Diencephalon (tissue), 1 donor: ENCODE data around the gene RINT1. TPM values are rescaled to one million over a fixed set of nuclear protein-coding genes. Genes with fewer than 3 reads are reported as not detected.

Experiments
- total RNA-seq: library from RNA; depleted of rRNA; stranded (reverse); fragments of >200 nt; gene quantifications from one replicate; pipeline ENCODE4 v1.2.3, GENCODE V29; 2014

RINT1 gene
- total RNA-seq: 20.5 TPM

GRCh38 chr7:105531792-105532671, at the start of gene RINT1:
TSS of gene RINT1 (plus strand) at chr7:105532201. CDS start at chr7:105532316, 115 bp downstream.

DNA sequence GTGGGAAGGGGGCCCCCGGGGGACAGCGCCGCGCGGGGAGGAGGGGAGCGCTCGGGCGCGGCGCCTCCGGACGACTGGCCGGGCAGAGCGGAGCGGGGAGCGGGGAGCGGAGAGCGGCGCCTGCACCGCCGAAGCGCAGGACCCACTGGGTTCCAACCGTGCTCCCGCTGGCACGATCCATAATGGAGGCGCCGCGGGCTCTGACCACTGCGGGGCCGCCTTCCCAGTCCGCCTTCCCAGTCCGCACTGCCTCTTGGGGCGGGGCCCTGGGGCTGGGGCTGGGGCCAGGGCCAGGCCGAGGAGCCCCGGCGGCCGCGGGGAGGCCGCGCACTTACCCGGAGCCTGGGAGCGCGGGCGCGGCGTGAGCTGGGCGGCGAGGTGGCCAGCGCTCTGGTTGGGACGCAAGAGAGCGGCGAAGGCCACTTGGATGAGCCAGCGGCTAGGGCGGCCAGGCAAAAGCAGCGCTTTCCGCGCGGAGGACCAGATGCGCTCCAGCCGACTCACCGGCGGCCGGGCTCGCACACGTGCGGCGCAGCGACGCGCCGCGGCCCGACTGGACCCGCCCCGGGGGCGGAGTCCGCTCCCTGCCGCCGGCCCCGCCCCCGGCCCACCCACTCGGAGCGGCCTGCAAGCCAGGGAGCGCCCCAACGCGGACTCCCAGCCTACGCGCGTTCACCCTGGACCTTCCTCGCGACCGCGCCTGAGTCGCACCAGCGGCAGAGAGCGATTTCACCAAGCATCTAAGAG, 10.1 kb upstream of the RINT1 start, which contains the start of gene PUS7:
Gene PUS7 (minus strand): TSS at position 555 of the 747 bp plus-strand sequence. CDS start 13,759 bp downstream, outside the sequence.

GRCh38 chr7:105581066-105581811, 49.2 kb downstream of the RINT1 start, which contains the start of gene EFCAB10:
TSS of gene EFCAB10 (minus strand) at chr7:105581493. CDS start at chr7:105581463, 30 bp downstream.

Other genes starting within 250 kb of the RINT1 start
- gene SRPK2, start 143.3 kb upstream of the RINT1 start, total RNA-seq: 307 TPM
- 12.0 TPM for gene PUS7, start 9.9 kb upstream of the RINT1 start, total RNA-seq
- gene EFCAB10, start 49.3 kb downstream of the RINT1 start, total RNA-seq: 11.8 TPM